MM.1S (cell line): ENCODE results near the gene CAPN11.

Experiments used
- DNase-seq: peaks from one replicate; pipeline ENCODE4 v3.0.0-alpha.2; 2015
- H2AFZ ChIP-seq: fragments of 300-600 bp; sonication (generic); 2 replicates; pipeline ENCODE4 v1.6.0; 2016; ENCODE audit warnings: antibody characterized with exemption, low read length
- H3F3A ChIP-seq: fragments of 300-600 bp; sonication (generic); 2 replicates; pipeline ENCODE4 v1.6.1; 2016; ENCODE audit warnings: mild to moderate bottlenecking, antibody characterized with exemption, low read length, moderate library complexity, mixed read lengths; ENCODE audit not compliant: insufficient read depth
- H3K27ac ChIP-seq: fragments of 300-600 bp; sonication (generic); 2 replicates; pipeline ENCODE4 v1.5.1; 2016; ENCODE audit warnings: mild to moderate bottlenecking, low read length
- H3K27me3 ChIP-seq: fragments of 300-600 bp; sonication (generic); replicated peaks from 2 replicates; pipeline ENCODE4 v1.6.0; 2016; ENCODE audit warnings: low read length; ENCODE audit not compliant: insufficient read depth
- H3K36me3 ChIP-seq: fragments of 300-600 bp; sonication (generic); replicated peaks from 2 replicates; pipeline ENCODE4 v1.6.1; 2016; ENCODE audit warnings: mild to moderate bottlenecking, low read length, mixed read lengths; ENCODE audit not compliant: insufficient read depth
- H3K4me1 ChIP-seq: fragments of 300-600 bp; sonication (generic); 2 replicates; pipeline ENCODE4 v1.6.1; 2016; ENCODE audit warnings: low read length, mixed read lengths
- H3K4me2 ChIP-seq: fragments of 300-600 bp; sonication (generic); 2 replicates; pipeline ENCODE4 v1.6.0; 2016; ENCODE audit warnings: low read depth, low read length
- H3K4me3 ChIP-seq: fragments of 300-600 bp; sonication (generic); 2 replicates; pipeline ENCODE4 v1.5.1; 2016; ENCODE audit warnings: low read length, mixed read lengths
- H3K79me2 ChIP-seq: fragments of 300-600 bp; sonication (generic); 2 replicates; pipeline ENCODE4 v1.6.1; 2016; ENCODE audit warnings: mixed run types, low read length, mixed read lengths
- H3K9ac ChIP-seq: fragments of 300-600 bp; sonication (generic); 2 replicates; pipeline ENCODE4 v1.6.1; 2016; ENCODE audit warnings: low read length, mixed read lengths
- H3K9me2 ChIP-seq: fragments of 300-600 bp; sonication (generic); replicated peaks from 2 replicates; pipeline ENCODE4 v1.6.1; 2016; ENCODE audit warnings: mild to moderate bottlenecking, low read length, mixed read lengths; ENCODE audit not compliant: insufficient read depth
- H3K9me3 ChIP-seq: fragments of 300-600 bp; sonication (generic); replicated peaks from 2 replicates; pipeline ENCODE4 v1.6.1; 2016; ENCODE audit warnings: mild to moderate bottlenecking, low read length, mixed read lengths; ENCODE audit not compliant: insufficient read depth
- H4K20me1 ChIP-seq: fragments of 300-600 bp; sonication (generic); 2 replicates; pipeline ENCODE4 v1.6.1; 2016; ENCODE audit warnings: mild to moderate bottlenecking, low read length, moderate library complexity, mixed read lengths; ENCODE audit not compliant: insufficient read depth
- CTCF ChIP-seq: fragments of 300-600 bp; sonication (generic); IDR thresholded peaks from 2 replicates; pipeline ENCODE4 v1.5.1; 2016; ENCODE audit warnings: antibody characterized with exemption, low read length, mixed read lengths
- EZH2 ChIP-seq: fragments of 300-600 bp; sonication (generic); optimal IDR thresholded peaks from 2 replicates; pipeline ENCODE3; 2017; ENCODE audit warnings: low read depth, mild to moderate bottlenecking, antibody characterized with exemption, low read length, mixed read lengths
- EZH2phosphoT487 ChIP-seq: fragments of 300-600 bp; sonication (generic); IDR thresholded peaks from 2 replicates; pipeline ENCODE4 v1.6.1; 2018; ENCODE audit warnings: antibody characterized with exemption, low read length

CAPN11 gene

GRCh38 chr6:44202972-44203750, 44.5 kb downstream of the CAPN11 start:
- H3K9me2 ChIP-seq, result no peaks in the 10 kb centered on the region
- no peak for TF ChIP-seq EZH2phosphoT487
- TF ChIP-seq CTCF, result no peak
- H3K36me3 ChIP-seq, result no peaks in the 10 kb centered on the region
- no peak for DNase-seq
- H3K27me3 ChIP-seq, result no peaks in the 10 kb centered on the region
- H3K79me2 ChIP-seq, result no peaks in the 10 kb centered on the region
- H4K20me1 ChIP-seq, result no peaks in the 10 kb centered on the region
- no peaks in the 10 kb centered on the region for H3F3A ChIP-seq
- H2AFZ ChIP-seq, result no peak overlapping the region
- H3K27ac ChIP-seq, result no peak overlapping the region
- H3K9me3 ChIP-seq, result no peaks in the 10 kb centered on the region
- no peak overlapping the region for H3K4me2 ChIP-seq
- no peak overlapping the region for H3K4me3 ChIP-seq
- no peaks in the 10 kb centered on the region for H3K4me1 ChIP-seq
- no peak overlapping the region for H3K9ac ChIP-seq

DNA sequence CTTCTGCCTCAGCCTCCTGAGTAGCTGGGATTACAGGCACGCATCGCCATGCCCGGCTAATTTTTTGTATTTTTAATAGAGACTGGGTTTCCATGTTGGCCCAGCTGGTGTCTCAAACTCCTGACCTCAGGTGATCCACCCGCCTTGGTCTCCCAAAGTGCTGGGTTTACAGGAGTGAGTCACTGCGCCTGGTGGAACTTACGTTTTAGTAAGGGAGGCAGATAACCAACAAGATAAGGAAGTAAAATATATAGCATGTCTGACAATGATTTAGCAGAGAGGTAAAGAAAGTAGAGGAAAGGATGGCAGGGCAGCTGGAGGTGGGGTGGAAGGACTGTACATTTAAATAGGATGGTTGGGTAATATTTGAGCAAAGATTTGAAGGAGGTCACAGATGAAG, 45.3 kb downstream of the CAPN11 start:
- Histone ChIP-seq H3F3A (no peaks in the 10 kb centered on the region), H2AFZ (no peak overlapping the region), H3K27me3 (no peaks in the 10 kb centered on the region), H3K36me3 (no peaks in the 10 kb centered on the region), H3K27ac (no peak overlapping the region), H4K20me1 (no peaks in the 10 kb centered on the region), H3K79me2 (no peaks in the 10 kb centered on the region), H3K9me3 (no peaks in the 10 kb centered on the region), H3K4me2 (no peak overlapping the region), H3K4me1 (no peaks in the 10 kb centered on the region), H3K9me2 (no peaks in the 10 kb centered on the region), H3K4me3 (no peak overlapping the region), H3K9ac (no peak overlapping the region)
- DNase-seq, result no peak
- no peak for TF ChIP-seq EZH2phosphoT487
- TF ChIP-seq CTCF, result no peak
- no peak for TF ChIP-seq EZH2

- no peaks in the 10 kb centered on the region for H3K9me2 ChIP-seq
Observed at GRCh38 chr6:44207966-44208365, 49.3 kb downstream of the CAPN11 start.

More at GRCh38 chr6:44207966-44208365, 49.3 kb downstream of the CAPN11 start:
- Histone ChIP-seq H3K4me1 (no peaks in the 10 kb centered on the region), H3K4me3 (no peak overlapping the region), H3K27ac (no peak overlapping the region), H3K79me2 (no peaks in the 10 kb centered on the region), H3F3A (no peaks in the 10 kb centered on the region), H2AFZ (no peak overlapping the region), H3K27me3 (no peaks in the 10 kb centered on the region), H3K9me3 (no peaks in the 10 kb centered on the region), H4K20me1 (no peaks in the 10 kb centered on the region), H3K36me3 (no peaks in the 10 kb centered on the region), H3K4me2 (no peak overlapping the region), H3K9ac (no peak overlapping the region)
- DNase-seq, result no peak
- TF ChIP-seq EZH2 (no peak), CTCF (no peak), EZH2phosphoT487 (no peak)
